HG03045 (cell line): ENCODE data around the gene TOR4A.
A peak's percentile ranks its signal among the peaks of the same experiment; 100 is the strongest.

Experiments used
- ATAC-seq: cut with Tn5 transposase; IDR thresholded peaks from one replicate; pipeline ENCODE4 v1.9.1; 2021; ENCODE audit warnings: mild to moderate bottlenecking, moderate library complexity; ENCODE audit not compliant: unreplicated experiment

The TOR4A gene

DNA sequence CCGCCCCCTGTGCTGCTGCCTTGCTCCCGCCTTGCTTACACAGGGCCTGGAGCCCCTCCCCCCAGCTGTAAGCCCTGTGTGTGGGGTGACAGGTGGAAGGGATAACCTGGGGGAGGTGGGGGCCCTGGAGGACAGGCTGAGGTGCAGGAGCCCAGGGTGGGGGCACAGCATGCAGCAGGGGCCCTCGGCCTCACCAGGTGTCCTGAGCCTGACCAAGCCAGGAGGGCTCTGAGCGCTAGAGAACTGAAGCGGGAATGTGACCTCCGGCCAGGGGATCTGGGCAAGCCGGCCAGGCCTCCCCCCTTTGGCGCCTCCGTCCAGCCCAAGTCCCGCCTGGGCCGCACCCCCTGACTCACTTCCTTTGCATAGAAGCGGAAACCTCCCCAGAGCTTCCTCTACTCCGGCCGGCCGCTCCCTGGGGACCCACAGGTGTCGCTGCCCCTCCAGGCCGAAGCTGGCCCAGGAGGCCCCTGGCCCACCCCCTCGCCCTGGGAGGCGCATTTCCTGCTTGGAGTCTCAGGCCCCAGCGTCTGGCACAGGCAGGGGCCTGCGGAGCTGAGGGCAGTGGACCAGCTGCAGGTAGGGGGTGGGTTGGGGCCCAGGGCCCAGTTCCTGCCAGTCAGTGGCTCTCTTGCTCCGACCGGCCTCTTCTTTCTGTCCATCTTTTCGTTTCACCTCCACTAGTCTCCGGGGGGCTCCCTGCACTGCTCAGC, at the start of gene TOR4A:
Gene TOR4A, plus strand, starts transcription at position 398 of the 713 bp plus-strand sequence. CDS start 964 bp downstream, outside the sequence.
- peak; percentile 56 for ATAC-seq

DNA sequence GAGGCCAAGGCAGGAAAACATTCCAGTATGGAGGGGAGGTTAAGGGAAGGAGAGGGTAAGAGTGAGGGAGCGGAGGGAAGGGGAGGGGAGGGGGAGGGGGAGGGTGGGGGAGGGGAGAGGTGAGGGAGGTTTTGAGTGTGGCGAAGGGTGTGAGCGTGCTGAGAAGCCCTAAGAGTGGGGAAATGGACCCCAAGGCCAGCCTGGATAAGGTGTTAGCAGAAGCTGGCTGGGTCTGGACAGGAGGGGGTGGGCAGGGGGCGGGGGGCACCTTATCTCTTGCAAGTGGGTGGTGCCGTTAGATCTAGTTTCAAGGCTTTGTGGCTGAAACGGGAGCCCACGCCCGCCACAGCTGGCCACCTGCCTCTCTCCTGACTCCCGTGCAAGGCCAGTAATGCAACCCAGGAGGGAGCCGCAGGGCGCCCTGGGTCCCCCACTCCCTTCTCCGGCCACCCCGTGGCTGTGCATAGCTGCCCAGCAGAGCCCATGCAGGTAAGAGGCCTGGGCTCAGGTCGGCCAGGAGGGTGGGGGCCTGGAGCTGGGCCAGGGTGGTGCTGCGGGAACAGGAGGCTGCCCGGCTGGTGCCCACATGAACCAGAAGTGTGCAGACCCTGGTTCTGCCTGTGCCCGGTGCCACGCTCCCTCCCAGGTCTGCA, 49.5 kb upstream of the TOR4A start:
- ATAC-seq, result no peak

DNA sequence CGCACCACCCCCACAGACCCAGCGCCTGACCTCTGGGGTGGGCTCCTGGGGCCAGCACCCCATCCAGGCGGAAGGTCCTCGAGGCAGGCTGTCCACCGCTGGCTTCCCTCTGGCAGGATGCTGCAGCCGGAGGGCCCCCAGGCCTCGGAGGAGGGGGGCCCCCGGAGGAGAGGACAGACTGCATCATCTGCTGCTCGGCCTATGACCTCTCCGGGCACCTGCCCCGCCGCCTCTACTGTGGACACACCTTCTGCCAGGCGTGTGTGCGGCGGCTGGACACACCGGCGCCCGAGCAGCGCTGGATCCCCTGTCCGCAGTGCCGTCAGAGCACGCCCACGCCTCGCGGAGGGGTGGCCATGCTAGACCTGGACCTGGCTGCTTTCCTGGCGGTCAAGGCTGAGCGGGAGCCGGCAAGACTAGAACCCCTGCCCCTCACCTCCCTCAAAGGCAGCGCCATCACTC, 49.0 kb upstream of the TOR4A start:
- no peak for ATAC-seq

DNA sequence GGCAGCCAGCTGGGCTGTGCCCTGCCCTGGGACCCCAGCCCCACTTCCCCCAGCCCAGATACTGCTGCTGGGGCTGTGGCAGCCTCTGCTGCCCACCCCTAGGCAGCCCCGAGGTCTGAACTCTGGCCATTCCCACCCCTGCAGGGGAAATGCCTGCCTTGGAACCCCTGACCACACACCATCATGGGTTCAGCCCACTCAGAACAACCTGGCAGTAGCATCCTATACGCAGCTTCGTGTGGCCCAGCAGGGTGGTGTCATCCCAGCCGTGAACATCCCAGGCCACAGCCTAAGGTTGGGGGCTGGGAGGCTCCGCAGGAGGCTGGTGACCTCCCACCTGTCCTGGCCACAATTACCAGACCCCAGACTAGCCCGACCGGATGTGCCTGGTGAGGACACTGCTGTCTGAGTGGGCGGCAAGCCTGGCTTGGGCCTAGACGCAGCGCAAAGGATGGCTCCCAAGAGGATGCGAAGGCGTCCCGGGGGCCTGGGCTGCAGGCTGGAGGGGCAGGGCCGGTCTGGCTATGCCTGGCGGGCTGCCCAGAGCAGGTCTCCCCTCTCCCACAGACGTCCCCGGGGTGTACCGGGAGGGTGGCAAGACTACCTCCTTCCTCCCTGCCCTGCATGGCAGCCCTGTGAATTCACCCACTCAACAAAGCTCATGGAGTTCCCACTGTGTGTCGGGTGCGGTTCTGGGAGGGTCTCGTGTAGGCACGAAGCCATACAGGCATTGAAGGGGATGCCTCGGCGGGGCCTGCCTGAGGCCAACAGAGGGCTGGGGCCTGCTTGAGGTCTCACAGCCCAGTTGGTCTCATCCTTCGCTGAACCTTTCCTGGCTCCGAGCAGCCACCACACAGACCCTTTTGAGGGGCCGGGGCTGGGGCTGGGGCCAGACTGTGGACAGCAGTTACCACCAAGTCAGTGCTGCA, 48.3 kb upstream of the TOR4A start:
- no peak for ATAC-seq

DNA sequence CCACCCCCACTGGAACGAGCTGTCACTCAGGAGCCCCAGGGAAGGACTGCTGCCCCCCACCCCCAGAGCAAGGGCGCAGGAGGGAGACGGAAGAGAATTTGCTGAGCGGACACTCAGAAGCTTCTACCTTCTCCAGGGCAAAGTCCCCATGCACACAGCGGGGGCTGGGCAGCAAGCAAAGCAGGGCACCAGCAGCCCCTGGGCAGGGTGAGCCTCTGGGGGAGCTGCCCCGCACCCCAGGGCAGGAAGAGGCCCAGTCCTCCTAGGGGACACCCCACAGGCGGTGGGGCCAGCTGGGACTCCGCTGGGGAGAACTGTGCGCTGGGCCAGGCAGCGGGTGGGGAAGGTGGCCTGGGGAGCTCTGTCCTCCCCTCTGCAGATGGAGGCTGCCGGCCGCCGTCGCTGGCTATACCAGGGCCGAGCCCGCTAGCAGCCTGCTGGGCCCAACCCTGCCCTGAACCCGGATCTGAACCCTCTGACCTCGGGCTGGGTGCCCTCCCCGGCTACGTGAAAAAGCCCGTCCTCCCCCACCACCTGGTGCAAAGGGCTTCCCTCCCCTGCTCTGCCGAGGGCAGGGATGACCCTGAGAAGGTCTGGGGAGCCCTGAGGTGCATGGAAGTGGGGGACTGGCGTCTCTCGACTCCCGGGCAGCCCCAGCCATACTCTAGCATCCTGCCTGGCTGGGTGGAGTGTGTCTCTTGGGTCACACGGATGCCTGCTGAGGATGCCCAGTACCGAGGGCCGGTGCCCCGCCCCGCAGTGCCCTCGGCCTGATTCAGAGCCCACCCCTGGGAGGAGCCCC, 47.4 kb upstream of the TOR4A start:
- ATAC-seq, result no peak

DNA sequence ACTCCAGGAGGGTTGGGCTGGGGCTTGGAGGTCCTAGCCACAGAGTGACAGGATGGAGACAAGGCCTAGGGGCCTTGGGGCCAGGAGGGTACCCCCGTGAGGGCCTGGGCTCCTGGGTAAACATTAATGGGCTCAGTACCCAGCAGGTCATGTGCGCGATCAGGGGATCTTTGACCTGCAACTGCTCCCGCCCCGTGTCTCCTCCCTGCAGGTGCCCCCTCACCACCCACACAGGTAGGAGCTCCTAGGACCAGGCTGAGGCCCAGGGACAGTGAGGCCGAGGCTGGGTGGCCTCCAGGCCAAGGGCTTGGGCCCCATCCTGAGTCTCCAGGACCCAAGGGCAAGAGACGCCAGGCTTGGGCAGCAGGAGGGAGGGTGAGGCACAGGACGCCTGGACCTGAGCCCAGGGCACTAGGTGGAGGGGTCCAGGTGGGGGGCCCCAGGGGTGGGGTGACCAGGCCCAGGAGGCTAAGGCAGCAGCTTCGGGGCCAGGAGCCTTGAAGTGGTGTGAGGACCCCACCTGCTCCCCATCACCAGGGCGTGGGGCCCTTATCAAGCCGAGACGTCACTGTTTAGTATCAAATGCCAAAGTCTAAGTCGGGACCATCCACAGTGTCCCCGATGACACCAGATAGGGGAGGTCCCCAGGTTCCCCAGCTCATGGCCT, 46.7 kb upstream of the TOR4A start, which contains the start of gene SLC34A3:
Gene SLC34A3, plus strand, starts transcription at position 197 of the 667 bp plus-strand sequence. CDS start 802 bp downstream, outside the sequence.
- ATAC-seq, result no peak

DNA sequence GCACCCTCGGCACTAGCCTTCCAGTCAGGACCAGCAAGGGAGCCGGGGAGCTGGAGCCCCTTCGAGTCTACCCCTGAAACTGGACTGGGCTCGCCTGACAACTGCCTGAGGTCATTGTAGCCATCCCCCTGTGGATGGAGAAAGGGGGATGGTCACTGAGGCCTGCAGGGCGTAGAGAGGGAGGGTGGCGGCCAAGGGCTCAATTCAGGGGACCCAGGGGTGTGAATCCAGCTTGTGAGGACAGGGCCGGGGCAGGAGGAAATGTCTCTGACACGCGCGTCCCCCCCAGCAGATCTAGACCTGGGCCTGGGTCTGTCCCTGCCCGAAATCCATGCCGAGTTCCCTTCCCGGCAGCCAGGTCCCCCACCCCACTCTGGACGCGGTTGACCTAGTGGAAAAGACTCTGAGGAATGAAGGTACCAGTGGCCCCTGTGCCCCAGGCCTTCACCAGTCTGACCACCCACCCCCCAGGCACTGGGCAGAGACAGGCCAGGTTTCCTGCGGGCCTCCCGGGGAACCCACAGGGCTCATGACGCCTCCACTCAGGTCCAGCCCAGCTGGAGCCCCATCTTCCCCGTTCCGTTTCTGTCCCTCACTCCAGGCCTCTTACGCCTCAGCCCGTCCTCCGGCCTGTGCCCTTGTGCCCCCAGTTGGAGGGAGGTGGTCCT, 46.0 kb upstream of the TOR4A start:
- ATAC-seq, result no peak

DNA sequence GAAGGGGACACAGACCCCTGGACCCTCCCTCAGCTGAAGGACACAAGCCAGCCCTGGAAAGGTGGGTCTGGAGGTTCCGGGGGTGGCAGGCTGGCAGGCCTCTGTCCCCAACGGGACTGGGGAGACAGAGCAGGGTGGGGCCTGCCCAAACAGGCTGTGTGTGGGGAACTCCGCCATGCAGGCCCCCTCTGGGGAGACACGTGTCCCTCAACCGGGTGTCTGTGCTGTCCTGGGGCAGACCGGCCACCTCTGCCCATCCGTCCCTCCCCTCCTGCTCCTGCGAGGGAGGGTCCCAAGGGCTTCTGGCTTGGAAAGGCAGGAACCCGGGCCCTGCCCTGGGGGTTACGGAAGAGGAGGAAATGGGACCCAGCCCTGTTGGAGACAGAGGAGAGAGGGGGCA, 45.4 kb upstream of the TOR4A start:
- ATAC-seq, result no peak

- ATAC-seq, result no peak
Observed at GRCh38 chr9:137232510-137232909, 45.0 kb upstream of the TOR4A start.

GRCh38 chr9:137233143-137233980, 44.2 kb upstream of the TOR4A start:
- no peak for ATAC-seq

GRCh38 chr9:137234055-137234697, 43.4 kb upstream of the TOR4A start:
- ATAC-seq, result no peak

GRCh38 chr9:137234758-137235423, 42.6 kb upstream of the TOR4A start:
- no peak for ATAC-seq

DNA sequence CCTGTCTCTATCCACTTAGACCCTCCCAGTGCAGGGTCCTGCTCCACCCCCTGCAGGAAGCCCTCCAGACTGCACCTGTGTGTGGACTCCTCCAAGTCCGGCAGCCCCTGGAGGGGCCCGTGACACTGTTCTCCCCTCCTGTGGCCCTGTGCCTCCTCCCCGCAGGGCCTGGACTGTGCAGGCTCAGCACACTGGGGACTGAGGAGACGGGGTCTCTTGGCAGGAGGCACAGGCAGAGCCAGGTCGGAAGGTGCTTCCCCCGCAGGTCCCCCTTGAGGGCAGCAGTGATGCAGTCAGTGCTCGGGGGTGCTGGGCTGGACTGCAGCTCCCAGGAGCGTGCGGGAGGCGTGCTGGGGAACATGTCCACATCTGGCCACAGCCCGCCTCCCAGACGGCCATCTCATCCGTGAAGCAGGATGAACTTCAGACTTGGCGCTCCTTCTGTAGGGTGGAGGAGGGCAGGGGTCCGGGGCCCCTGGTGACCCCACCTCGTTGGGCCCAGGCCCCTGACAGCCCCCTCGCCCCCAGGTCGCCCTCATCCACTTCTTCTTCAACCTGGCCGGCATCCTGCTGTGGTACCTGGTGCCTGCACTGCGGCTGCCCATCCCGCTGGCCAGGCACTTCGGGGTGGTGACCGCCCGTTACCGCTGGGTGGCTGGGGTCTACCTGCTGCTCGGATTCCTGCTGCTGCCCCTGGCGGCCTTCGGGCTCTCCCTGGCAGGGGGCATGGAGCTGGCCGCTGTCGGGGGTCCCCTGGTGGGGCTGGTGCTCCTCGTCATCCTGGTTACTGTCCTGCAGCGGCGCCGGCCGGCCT, 41.9 kb upstream of the TOR4A start:
- ATAC-seq, result no peak

DNA sequence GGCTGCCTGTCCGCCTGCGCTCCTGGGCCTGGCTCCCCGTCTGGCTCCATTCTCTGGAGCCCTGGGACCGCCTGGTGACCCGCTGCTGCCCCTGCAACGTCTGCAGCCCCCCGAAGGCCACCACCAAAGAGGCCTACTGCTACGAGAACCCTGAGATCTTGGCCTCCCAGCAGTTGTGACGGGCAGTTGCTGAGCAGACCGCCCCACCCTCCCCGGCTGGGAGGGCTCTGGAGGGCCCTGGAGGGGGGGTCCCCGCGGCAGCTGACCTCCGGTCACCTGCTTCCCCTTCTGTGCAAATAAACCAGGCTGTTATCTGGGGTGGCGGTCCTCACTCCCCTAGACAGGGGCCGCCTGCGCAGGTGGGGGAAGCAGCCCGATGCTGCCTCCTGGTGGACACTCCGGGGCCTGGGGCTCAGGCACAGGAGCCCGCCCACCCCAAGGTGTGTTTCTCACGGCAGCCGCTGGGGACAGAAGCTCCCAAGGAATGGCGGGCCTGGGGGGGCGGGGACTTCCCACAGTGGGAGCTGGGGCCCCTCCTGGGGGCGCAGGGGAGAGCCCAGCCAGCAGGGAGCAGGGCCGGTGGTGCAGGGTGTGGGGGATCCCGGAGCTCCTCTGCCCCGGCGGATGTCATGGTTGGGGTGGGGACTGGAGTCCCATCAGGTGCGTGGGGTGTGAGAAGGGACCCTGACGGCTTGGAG, 41.1 kb upstream of the TOR4A start:
- ATAC-seq, result no peak

DNA sequence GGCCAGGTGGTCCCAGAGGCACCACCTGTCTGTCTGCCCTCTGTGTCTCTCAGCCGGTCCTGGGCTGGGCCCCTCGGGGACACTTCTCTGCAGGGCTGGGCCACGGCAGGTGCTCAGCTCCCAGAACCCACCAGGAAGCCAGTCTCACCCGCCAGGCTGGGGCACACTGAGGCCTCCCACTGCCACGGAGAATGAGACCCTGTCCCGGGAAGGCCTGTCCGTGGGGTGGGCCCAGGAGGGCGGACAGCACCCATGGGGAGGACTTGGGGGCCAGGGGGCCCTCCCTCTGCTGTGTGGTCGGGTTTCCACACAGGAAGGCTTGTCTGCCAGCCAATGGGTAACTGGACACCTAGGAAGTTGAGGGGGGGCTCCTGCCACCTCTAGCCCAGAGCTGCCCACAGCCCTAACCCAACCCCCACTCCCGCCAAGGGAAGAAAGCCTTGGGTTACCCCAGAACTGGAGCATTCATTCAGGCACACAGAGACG, 40.5 kb upstream of the TOR4A start:
- no peak for ATAC-seq
